ENCODE results near the gene ZDHHC18.
"Not testable (repeated sequence)": the region's sequence is repeated elsewhere in the genome, so short reads cannot be mapped to it uniquely, and the experiment has no call there.

ZDHHC18 gene

DNA sequence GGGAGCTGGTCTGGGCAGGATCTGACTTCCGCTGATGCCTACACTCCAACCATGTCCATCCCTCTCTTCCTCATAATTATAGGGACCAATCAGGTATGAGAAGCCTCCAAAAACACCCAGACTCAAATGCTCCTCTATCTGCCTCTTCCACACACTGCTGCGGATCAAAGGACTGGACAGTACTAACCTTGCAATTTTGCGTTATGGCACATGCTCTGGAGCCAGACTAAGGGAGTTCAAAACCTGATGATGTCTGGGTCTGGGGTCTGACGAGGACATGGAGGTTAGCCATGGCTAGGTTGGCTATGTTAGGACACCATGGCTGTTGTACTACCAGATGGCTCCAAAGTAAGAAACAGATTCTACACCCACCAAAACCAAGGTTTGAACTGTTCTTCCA is 53.3 kb downstream of the ZDHHC18 start:
- Histone ChIP-seq H3K27me3 (ENCODE audit: control insufficient read depth, insufficient read depth, low read length) (no peaks in the 10 kb centered on the region), H3K4me1 (ENCODE audit: control insufficient read depth, insufficient read depth, low read length) (no peaks in the 10 kb centered on the region), H3K36me3 (ENCODE audit: control insufficient read depth, insufficient read depth, low read length) (peaks cover 37% of the 10 kb centered on the region), H3K4me3 (ENCODE audit: low read length) (no peak overlapping the region), H3K9ac (ENCODE audit: low read length) (no peak overlapping the region), H3K27ac (ENCODE audit: low read depth, low read length) (no peak overlapping the region)

DNA sequence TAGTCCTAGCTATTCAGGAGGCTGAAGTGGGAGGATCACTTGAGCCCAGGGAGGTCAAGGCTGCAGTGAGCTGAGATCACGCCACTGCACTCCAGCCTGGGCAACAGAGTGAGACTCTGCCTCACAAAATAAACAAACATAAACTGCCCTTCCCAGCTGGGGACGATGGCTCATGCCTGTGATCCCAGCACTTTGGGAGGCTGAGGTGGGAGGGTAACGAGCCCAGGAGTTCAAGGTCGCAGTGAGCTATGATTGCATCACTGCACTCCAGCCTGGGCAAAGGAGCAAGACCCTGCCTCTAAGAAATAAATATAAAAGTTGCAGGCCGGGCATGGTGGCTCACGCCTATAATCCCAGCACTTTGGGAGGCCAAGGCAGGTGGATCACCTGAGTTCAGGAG is 55.1 kb downstream of the ZDHHC18 start:
- peaks cover 46% of the 10 kb centered on the region for H3K36me3 ChIP-seq (ENCODE audit: control insufficient read depth, insufficient read depth, low read length)
- H3K27me3 ChIP-seq (ENCODE audit: control insufficient read depth, insufficient read depth, low read length); H3K4me1 ChIP-seq (ENCODE audit: control insufficient read depth, insufficient read depth, low read length); H3K9ac ChIP-seq (ENCODE audit: low read length); H3K27ac ChIP-seq (ENCODE audit: low read depth, low read length); H3K4me3 ChIP-seq (ENCODE audit: low read length): not testable (repeated sequence)

DNA sequence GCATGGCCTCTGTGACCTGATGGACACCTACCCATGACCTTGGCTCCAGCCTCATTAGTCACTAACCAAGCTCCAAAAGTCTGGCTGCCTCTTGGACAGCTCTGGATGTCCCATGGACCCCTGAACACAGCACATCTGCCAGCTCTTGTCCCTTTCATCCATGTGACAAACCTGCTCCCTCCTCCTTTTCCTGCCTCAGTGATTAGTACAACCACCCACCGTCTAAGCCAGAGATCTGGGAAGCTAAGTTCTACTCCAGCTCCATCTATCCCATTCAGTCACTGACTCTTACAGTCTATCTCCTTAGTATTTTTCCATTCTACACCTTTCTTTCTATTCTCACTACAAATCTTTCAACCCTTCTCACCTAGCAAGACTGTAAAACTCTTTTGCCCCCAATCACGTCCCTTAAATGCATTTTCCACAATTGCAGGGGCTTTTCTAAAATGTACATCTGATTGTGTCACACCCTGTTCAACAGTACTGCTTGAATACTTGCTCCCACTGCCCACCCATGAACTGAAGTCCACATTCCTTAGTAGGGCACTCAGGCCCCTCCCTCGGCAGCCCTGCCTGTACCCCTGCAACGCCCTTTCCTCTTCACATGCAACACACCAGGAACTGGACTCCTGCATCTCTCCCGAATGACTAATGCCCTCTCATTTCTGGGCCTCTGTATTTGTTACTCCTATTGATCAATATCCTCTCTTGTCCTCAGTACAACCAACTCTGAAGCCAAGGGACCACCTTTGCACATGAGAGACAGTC is 56.4 kb downstream of the ZDHHC18 start:
- Histone ChIP-seq H3K9ac (ENCODE audit: low read length) (no peak overlapping the region), H3K4me1 (ENCODE audit: control insufficient read depth, insufficient read depth, low read length) (no peaks in the 10 kb centered on the region), H3K27ac (ENCODE audit: low read depth, low read length) (no peak overlapping the region), H3K4me3 (ENCODE audit: low read length) (no peak overlapping the region), H3K36me3 (ENCODE audit: control insufficient read depth, insufficient read depth, low read length) (peaks cover 46% of the 10 kb centered on the region), H3K27me3 (ENCODE audit: control insufficient read depth, insufficient read depth, low read length) (no peaks in the 10 kb centered on the region)

DNA sequence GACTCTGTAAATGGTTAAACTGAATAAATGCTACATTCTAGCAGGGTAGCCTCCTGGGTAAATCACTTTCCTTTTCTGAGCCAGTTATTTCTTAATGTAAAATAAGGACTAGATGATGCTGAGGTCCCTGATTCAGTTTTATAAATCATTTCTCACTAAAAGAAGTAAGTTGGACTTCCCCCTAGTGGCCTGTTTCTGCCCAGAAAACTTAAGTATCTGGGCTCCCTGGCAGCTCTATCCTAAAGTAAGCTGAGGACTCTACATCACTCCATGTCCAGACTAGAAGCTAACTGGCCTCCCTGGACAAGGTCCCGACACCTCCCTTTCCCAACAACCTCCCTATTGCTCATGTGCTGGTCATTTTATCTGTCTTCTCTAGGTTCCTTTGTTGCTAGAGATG is 60.6 kb downstream of the ZDHHC18 start:
- Histone ChIP-seq H3K9ac (ENCODE audit: low read length) (no peak overlapping the region), H3K27me3 (ENCODE audit: control insufficient read depth, insufficient read depth, low read length) (no peaks in the 10 kb centered on the region), H3K36me3 (ENCODE audit: control insufficient read depth, insufficient read depth, low read length) (peaks cover 36% of the 10 kb centered on the region), H3K27ac (ENCODE audit: low read depth, low read length) (no peak overlapping the region), H3K4me3 (ENCODE audit: low read length) (no peak overlapping the region), H3K4me1 (ENCODE audit: control insufficient read depth, insufficient read depth, low read length) (peaks cover 9% of the 10 kb centered on the region)

DNA sequence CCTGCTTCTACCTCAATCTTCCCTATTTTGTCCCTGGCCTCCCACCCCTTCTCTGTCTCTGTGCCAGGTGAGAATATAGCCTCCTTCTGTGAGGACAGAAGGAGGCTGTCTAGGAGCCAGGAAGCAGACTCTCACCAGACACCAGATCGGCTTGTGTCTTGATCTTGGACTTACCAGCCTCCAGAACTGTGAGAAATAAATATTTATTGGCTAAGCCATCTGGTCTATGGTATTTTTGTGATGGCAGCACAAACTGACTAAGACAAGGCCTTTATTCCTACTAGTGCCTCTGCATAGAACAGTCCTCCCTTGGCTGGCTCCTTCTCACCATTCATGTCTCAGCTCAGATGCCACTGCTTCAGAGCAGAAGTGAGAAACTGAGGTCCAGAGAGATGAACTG is 61.7 kb downstream of the ZDHHC18 start:
- H3K4me3 ChIP-seq (ENCODE audit: low read length): no peak overlapping the region
- peaks cover 33% of the 10 kb centered on the region for H3K36me3 ChIP-seq (ENCODE audit: control insufficient read depth, insufficient read depth, low read length)
- no peaks in the 10 kb centered on the region for H3K27me3 ChIP-seq (ENCODE audit: control insufficient read depth, insufficient read depth, low read length)
- peaks cover 9% of the 10 kb centered on the region for H3K4me1 ChIP-seq (ENCODE audit: control insufficient read depth, insufficient read depth, low read length)
- H3K27ac ChIP-seq (ENCODE audit: low read depth, low read length): no peak overlapping the region
- no peak overlapping the region for H3K9ac ChIP-seq (ENCODE audit: low read length)

DNA sequence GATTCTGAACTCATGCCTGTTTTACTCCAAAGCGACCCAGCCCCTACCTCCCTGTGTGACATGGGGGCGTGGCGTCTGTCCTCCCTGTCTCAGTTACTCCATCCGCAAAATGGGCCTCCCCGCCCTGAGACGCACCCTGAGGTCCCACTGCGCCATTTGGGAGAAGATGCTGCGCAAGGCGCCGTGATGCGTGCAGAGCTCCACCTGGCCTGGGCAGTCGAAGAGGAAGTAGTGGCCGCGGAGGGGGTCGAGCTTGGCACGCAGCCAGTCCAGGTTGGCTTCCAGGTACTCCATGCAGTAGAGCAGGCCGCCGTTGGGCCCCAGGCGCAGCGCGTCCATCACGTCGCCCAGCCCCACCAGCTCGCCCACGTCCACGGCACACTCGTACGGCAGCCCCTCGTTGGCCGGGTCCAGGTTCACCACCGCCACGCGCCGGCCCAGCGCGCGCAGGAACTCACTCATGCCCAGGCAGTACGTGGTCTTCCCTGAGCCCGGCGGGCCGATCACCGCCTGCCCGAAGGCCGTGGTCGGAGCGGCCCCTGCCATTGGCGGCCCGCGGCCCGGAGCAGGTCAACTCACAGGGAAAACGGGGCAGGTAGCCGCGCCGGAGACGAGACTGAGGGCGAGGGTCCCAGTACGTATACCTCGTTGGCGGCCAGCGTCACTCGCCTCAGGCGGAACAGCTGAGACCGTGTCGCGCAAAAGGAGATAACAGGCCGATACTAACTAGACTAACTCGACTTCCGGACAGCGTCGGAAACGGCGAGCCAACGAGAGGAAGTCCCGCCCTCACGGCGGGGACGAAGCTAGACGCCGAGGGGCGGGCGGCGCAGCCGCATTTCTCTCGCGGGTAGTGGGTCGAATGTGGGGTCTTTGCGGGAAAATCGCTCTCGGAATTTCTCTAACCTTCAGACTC is 63.3 kb downstream of the ZDHHC18 start, which contains the start of gene GPN2:
Gene GPN2 (minus strand): TSS at position 733 of the 916 bp plus-strand sequence. CDS start 187 bp downstream, at position 546.
- peak within 1 kb of the TSS; percentile 95 for H3K9ac ChIP-seq (ENCODE audit: low read length)
- H3K36me3 ChIP-seq (ENCODE audit: control insufficient read depth, insufficient read depth, low read length): peaks cover 31% of the 10 kb centered on the region
- H3K4me3 ChIP-seq (ENCODE audit: low read length): peak within 1 kb of the TSS; percentile 96
- H3K27me3 ChIP-seq (ENCODE audit: control insufficient read depth, insufficient read depth, low read length): no peaks in the 10 kb centered on the region
- H3K27ac ChIP-seq (ENCODE audit: low read depth, low read length): peak within 1 kb of the TSS; percentile 95
- H3K4me1 ChIP-seq (ENCODE audit: control insufficient read depth, insufficient read depth, low read length): peaks cover 9% of the 10 kb centered on the region

DNA sequence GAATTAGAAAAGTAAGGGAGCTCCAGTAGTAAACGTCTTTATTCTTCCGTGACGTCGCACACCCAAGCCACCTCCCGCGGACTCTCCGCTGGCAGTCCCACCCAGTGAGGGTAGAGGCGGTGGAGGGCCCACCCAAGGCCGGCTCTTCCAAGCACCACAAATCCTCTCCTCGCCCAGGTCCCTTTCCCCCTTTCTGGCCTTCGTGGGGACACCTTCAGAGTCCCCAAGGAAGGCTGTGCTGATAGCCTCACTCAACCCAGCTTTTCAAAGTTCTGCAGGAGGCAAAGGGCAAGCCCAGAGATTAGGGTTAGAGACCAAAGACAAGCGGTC is 63.9 kb downstream of the ZDHHC18 start:
- peaks cover 9% of the 10 kb centered on the region for H3K4me1 ChIP-seq (ENCODE audit: control insufficient read depth, insufficient read depth, low read length)
- H3K4me3 ChIP-seq (ENCODE audit: low read length): peak overlapping the region; percentile 96
- no peaks in the 10 kb centered on the region for H3K27me3 ChIP-seq (ENCODE audit: control insufficient read depth, insufficient read depth, low read length)
- peaks cover 30% of the 10 kb centered on the region for H3K36me3 ChIP-seq (ENCODE audit: control insufficient read depth, insufficient read depth, low read length)
- peak overlapping the region; percentile 95 for H3K27ac ChIP-seq (ENCODE audit: low read depth, low read length)
- peak overlapping the region; percentile 95 for H3K9ac ChIP-seq (ENCODE audit: low read length)

DNA sequence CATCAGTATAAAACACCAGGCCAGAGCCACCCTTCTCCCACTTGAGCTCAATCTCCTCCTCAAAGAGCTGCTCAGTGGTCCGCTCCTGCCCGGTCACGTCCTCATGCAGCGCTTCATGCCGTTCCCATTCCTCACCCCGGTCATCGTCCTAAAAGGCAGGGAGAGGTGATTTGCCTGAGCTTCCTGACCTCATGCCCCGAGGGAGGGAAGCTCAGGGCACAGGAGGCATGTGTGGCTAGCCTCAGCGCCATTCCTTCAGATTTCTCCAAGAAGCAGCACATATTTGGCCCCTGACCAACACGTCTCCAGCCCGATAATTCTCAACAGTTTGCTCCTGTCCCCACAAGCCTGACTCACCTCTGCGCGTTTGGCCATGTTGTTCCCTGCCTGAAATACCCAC is 67.8 kb downstream of the ZDHHC18 start:
- peaks cover 26% of the 10 kb centered on the region for H3K36me3 ChIP-seq (ENCODE audit: control insufficient read depth, insufficient read depth, low read length)
- H3K4me1 ChIP-seq (ENCODE audit: control insufficient read depth, insufficient read depth, low read length): peaks cover 7% of the 10 kb centered on the region
- H3K9ac ChIP-seq (ENCODE audit: low read length): no peak overlapping the region

DNA sequence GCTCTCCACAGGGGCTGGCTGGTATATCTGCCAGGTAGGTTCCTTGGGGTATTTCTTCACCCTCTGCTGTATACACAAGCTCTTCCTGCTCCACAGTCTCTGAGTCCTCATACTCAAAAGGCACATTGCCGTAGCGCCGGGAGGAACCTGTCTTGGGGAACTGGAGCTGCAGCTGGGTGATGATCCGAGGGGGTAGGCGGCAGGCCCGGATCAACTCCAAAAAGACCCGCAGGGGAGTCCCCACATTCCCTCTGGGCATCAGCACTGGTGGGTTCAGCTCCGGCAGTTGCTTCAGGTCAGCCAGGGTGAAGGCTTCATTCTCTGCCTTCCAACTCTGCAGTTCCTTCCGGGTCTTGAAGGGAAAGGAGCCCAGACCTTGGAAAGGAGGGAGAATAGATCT is 70.9 kb downstream of the ZDHHC18 start:
- no peak overlapping the region for H3K4me3 ChIP-seq (ENCODE audit: low read length)
- H3K27ac ChIP-seq (ENCODE audit: low read depth, low read length): no peak overlapping the region
- H3K4me1 ChIP-seq (ENCODE audit: control insufficient read depth, insufficient read depth, low read length): peaks cover 12% of the 10 kb centered on the region
- no peaks in the 10 kb centered on the region for H3K27me3 ChIP-seq (ENCODE audit: control insufficient read depth, insufficient read depth, low read length)
- H3K9ac ChIP-seq (ENCODE audit: low read length): no peak overlapping the region
- H3K36me3 ChIP-seq (ENCODE audit: control insufficient read depth, insufficient read depth, low read length): peaks cover 22% of the 10 kb centered on the region

More for the DNA sequence above, 67.8 kb downstream of the ZDHHC18 start:
- H3K27me3 ChIP-seq (ENCODE audit: control insufficient read depth, insufficient read depth, low read length): no peaks in the 10 kb centered on the region
- no peak overlapping the region for H3K27ac ChIP-seq (ENCODE audit: low read depth, low read length)
- no peak overlapping the region for H3K4me3 ChIP-seq (ENCODE audit: low read length)

DNA sequence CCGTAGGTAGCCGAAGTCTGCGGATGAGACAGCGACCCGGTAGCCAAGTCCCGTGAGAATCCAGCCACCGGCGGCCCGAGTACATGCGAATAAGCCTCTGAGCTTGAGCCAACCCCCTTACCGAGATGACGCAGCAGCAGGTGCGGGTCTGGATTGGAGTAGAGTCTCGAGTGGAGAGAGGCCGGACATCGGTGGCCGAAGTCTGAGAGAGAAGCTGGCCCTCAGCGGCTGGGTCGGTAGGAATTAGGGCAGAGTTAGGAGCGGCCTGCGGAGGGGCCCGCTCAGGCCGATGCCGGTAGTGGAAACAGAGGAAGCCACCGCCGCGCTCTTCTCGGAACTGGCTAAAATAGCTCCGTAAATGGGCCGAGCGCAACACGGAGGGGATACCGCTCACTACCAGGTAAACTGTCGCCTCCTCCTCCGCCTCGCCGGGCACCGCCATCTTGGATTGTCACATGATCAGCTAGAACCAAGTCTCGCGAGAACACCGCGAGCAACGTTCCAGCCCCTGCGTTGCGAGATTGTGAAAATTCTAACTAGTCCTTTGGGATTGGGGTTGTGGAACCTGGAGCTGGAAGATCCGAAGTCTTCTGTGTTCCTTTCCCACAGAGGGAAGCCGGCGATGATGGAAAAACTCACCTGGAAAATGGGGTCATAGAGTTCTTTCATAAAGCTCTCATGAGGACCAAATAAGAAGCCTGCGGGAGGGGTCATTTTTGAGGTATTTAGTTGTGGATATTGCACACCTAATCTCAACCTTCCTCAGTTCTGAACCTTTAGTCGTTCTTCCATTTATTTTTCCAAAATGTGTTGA is 73.7 kb downstream of the ZDHHC18 start, which contains the start of gene GPATCH3:
Gene GPATCH3 (minus strand): TSS at position 467 of the 814 bp plus-strand sequence. CDS start 25 bp downstream, at position 442.
- Histone ChIP-seq H3K4me1 (ENCODE audit: control insufficient read depth, insufficient read depth, low read length) (peaks cover 12% of the 10 kb centered on the region), H3K9ac (ENCODE audit: low read length) (peak within 1 kb of the TSS; percentile 96), H3K27me3 (ENCODE audit: control insufficient read depth, insufficient read depth, low read length) (no peaks in the 10 kb centered on the region), H3K36me3 (ENCODE audit: control insufficient read depth, insufficient read depth, low read length) (peaks cover 5% of the 10 kb centered on the region), H3K4me3 (ENCODE audit: low read length) (peak within 1 kb of the TSS; percentile 100), H3K27ac (ENCODE audit: low read depth, low read length) (peak within 1 kb of the TSS; percentile 88)

DNA sequence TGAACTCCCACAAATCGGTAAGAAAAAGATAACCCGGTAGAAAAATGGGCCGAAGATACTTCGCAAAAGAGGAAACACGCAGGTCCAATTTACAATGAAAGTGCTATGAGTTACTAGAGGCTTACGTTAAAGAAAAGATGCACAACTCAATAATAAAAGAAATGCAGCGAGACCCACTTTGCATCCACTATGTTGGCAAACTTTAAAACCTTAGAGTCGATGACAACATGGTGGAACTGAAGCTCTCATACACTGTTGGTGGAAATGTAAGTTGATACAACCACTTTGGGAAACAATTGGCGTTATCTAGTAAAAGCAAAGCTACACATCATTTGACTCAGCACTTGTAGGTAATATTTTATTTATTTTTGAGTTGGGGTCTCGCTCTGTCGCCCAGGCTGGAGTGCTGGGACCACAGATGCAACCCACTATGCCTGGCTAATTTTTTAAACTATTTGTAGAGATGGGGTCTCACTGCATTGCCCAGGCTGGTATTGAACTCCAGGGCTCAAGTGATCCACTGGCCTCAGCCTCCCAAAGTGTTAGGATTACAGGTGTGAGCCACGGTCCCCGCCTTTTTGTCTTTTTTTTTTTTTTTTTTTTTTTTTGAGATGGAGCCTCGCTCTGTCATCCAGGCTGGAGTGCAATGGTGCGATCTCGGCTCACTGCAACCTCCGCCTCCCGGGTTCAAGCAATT is 74.5 kb downstream of the ZDHHC18 start:
- Histone ChIP-seq H3K27me3 (ENCODE audit: control insufficient read depth, insufficient read depth, low read length) (no peaks in the 10 kb centered on the region), H3K9ac (ENCODE audit: low read length) (no peak overlapping the region), H3K36me3 (ENCODE audit: control insufficient read depth, insufficient read depth, low read length) (peaks cover 5% of the 10 kb centered on the region), H3K4me1 (ENCODE audit: control insufficient read depth, insufficient read depth, low read length) (peaks cover 12% of the 10 kb centered on the region), H3K27ac (ENCODE audit: low read depth, low read length) (peak overlapping the region; percentile 88), H3K4me3 (ENCODE audit: low read length) (peak overlapping the region; percentile 100)
